HUDEP-2 (cell line): ENCODE data around the gene CD248.

ENCODE experiments used
- DNase-seq, 76 experiments: peaks; one replicate each; lab custom pipeline; 2025; ENCODE audit not compliant: unreplicated experiment in 76 of 76; lab: John Stamatoyannopoulos, UW

Gene CD248

DNA sequence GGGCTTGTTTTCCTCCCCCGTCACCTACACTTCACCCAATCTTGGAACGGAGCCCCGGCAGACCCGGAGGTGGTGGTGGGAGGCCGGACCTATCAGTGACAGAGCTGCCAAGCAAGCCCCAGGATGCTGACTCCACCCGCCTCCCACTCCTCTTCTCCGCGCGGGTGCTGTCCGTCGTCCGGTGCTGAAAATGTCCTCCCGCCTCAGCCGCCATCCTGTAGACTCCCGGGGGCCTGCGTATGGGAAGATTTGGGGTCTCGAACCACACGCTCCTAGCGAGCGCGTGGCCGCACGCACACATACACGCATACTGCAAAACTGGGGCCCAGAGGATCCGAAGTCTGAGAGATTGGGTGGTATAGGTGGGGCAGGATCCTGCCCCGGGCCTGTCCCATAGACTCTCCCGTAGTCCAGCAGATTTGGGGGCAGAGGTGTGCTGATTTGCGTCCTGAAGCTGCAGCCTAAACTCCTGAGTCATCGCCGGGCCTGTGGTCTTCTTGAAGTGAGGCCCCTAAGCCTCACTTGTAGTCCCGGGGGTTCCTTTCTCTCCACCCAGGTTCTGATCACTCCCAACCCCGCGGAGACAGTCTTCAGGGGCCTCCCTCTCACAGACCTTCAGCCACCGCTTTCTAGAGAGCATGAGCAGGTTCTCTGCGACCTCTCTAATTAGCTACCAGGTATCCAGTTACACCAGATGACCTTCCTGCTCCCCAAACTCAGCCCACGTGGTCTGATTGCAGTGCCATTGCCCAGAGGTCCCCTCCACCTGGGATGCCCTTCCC is 27.1 kb downstream of the CD248 start:
- DNase-seq: peak in 59 of 76 experiments; percentile 33 to 86 (median 66)

DNA sequence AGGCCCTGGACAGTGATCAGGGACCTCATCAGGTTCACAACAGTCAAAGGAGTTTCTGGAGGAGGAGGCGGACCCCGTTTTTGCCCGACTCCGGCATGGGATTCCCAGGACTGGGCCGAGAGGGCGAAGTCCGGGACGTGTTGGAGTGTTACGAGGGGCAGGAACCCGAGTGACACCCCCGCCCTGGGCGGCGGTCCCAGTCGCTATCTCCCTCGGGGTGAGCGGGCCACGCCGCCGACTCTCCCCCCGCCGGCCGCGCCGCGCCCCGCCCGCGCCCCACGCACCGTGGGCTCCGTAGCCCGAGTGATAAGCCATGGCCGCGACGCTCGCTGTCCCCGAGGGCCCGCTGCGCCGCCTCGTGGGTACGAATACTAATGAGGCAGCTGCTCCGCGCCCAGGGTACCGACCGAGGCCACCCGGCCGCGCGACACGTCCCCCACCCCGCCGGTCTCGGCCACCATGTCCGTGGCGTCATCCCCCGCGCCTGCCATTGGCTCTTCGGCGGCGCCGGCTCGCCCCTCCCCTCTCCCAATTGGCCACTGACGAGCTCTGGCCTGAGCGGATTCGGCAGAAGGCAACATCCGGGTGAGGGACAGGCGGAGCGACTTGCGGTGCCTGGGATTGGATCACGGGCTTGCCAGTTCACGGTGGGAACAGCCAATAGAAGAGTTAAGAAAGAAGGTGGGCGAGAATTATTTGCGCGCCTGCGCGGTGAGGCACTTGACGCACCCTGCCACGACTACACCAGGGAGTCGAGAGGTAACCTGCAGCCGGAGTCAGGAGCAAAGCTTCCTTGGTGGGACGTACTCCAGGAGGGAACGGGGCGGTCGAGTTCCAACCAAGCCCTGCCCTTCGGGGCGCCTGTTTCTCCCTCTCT is 27.9 kb downstream of the CD248 start, which contains the start of gene YIF1A:
YIF1A (minus strand) TSS at position 473 of the 877 bp plus-strand sequence; CDS start at position 315, 158 bp downstream.
- DNase-seq: peak in 75 of 76 experiments; percentile 81 to 100 (median 98)

DNA sequence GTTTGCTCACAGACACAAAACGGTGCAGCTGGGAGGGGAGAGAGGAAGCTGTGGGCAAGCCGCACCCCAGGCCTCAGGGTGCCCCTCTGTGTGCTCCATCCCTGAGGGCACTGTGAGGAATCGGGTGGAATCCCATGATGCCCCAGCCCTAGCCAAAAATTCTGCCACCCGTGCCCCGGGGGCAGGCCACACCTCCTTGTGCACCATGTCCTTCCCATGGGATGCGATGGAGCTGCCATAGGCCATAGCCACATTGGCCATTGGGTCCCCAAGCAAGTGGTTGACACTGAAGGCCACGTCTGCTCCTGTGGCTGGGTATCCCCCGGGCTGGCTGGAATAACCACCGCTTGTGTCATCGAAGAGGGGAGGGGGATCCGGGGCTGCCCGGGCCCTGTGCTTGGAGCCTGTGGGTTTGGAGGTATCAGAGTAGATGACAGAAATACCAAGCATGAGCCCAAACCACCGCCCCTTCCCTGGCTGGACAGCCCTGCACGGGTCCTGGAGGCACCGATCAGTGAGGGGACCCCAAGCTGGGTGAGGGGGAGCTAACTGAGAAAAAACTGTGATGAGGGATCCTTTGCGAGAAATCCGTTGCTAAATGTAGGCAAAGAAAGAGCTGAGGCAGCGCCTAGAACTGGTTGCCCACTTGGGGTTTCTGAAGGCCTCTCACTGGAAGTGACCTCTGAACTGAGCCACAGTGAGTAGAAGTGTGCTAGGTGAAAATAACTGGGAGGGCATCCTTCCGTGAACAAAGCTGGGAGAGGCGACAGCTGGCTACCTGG is 28.8 kb downstream of the CD248 start:
- DNase-seq: peak in 1 of 76 experiments; percentile 27

DNA sequence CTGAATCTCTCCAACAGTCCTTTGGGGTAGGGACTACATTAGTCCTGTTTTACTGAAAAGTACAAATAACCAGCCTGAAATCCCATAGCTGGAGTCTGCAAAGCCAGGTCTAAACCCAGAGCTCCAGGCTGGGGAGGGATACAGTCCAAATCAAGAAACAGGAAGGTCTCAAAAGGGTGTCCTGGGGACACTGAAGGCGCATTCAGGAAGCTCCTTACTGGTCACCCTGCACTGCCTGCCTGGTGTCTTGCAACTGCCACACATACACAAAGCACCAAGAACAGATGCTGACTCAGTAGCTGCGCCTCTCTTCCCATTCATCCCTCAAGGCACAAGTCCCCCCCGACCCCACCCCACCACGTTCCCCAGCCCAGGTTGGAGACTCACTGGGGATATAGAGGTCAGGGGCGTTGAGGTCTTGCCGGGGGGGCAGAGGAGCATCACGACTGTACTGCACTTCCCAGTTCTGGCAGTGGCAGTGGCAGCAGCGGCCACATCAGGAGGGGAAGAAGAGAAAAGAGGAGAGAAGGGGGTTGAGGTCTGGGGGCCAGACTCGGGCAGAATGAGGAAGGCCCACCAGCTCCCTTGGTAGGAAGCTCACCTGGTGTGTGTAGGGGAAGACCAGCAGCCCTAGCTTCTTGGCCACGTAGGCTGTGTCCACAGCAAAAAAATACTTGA is 29.5 kb downstream of the CD248 start:
- no peak for DNase-seq

DNA sequence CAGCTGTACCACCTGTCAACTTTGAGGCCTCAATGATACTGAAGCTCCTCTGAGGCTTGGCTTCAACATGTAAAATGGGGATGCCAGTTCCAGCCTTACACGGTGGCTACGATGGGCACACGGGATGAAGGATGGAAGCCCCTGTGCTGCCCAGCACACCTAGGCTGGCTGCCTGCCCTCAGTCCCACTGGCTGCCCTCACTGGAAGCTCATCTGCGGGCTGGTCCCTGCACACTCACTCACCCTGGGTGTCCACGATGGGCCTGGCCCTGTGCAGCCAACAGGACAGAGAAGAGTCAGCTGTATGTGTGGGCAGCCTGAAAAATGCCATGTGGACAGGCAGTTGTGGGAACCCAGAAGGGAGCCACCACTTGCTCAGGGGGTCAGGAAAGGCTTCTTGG is 30.1 kb downstream of the CD248 start:
- no peak for DNase-seq

DNA sequence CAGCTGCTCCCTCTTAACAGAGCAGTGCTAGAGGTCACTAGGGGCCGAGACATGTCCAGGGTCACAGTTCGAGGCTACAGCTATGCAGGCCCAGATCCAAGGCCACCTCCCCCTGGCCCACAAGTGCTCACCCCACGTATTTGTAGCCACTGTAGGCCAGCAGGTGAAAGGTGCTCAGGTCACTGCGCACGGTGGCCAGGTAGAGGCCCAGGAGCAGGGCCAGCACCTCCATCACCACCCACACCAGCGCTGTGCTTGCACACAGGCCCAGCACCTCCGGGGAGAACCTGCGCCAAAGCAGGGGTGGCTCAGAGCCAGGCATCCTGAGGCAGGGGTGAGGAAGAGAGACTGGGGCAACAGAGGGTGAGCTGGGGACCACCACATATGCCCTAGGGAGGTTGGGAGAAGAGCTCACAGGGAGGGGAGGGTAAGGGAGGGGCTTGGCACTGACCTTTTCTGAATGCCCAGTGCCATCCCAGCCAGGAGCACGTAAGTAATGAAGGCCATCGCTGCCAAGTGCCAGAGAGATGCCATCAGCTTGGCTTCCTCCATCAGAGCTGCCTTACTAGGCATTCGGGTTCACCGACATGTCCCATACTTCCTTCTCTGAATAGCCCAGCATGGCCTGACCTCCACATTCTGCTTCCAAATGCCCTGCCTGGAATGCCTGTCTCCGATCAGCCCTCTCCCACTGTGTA is 31.4 kb downstream of the CD248 start:
- no peak for DNase-seq

DNA sequence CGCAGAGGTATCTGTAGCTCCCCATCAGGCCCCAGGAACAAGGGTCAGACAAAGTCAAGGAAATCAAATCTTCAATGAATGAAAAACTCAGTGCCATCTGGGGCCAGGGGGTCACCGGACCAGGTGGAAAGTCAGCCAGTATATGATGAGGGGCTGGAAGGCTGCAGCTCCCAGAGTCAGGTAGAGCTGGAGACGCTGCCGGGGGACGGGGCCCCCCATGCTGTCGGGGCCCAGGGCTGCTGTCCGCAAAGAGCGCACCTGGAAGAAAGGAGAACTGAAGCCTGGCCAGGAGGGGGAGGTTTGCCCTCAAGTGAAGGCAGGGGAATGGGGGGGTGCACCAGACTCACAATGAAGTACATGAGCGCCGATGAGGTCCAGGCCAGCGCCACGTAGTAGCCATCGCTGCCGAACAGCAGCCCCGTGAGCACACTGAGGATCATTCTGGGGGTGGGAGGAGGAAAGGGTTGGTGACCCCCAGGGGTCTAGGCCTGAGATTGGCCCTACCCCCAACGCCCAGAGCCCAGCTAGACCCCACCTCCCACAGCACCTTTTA is 32.2 kb downstream of the CD248 start:
- no peak for DNase-seq

DNA sequence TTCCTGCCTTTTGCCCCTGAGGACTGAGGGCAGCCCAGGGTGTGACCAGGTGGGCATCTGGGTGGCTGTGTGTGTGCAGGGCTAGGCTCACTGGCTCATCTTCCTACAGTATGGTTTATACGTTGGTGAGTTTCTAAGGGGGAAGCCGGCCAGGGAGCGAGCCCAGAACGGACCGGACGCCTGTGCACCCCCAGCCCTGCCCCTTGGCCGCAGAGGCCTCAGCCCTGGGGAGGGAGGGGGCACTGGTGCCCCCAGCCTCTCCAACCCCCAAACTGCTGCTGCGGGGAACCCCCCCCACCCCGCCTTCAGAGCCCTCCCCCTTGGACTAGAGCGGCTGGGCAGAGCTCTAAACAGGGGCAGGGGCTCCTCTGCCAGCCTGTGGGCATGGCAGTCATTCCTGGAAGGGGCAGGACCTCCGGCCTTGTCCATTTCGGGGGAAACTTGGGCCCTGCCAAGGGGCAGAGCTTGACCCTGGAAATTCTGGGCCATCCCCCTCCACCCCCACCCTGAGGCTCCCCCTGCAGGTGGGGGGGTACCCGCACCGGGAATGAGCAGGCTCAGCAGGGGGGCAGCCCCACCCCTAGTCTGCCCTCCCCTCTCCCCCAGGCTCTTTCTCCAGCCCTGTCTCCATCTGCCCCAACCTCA is 33.3 kb downstream of the CD248 start:
- DNase-seq: no peak

DNA sequence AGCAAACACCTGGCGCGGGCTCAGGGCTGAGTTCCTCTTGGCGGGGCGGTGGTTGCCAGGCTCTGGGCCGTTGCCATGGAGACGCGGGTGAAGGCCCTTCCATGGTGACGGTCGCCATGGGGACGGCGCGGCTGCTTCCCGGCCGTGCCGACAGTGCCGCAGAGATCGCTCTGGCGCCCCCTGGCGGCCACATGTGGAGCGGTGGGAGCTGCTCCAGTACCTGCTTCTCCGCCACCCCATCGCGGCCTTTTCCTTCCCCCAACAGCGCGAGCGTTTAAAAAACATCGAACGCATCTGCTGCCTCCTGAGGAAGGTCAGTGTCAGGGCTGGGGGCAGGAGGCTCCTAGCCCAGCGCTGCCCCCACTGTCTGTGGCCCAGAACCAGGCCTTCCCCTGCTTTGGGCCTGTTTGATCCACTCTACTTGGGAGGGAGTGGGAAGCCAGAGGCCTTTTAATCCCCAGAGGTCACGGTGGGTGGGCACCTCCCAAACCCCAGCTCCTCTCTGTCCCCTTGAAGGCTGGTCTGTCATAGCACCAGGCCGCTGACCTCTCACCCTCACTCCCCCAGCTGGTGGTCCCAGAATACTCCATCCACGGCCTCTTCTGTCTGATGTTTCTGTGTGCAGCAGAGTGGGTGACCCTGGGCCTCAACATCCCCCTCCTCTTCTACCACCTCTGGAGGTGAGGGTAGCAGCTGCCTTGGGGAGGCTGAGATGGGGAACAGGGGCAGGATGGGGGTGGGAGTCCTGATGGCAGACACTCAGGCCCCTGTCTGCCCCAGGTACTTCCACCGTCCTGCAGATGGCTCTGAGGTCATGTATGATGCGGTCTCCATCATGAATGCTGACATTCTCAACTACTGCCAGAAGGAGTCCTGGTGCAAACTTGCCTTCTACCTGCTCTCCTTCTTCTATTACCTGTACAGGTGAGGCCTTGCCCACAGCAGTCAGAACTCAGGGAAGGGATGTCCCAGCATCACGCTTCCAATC is 34.1 kb downstream of the CD248 start:
- peak in 75 of 76 experiments; percentile 36 to 98 (median 94) for DNase-seq

DNA sequence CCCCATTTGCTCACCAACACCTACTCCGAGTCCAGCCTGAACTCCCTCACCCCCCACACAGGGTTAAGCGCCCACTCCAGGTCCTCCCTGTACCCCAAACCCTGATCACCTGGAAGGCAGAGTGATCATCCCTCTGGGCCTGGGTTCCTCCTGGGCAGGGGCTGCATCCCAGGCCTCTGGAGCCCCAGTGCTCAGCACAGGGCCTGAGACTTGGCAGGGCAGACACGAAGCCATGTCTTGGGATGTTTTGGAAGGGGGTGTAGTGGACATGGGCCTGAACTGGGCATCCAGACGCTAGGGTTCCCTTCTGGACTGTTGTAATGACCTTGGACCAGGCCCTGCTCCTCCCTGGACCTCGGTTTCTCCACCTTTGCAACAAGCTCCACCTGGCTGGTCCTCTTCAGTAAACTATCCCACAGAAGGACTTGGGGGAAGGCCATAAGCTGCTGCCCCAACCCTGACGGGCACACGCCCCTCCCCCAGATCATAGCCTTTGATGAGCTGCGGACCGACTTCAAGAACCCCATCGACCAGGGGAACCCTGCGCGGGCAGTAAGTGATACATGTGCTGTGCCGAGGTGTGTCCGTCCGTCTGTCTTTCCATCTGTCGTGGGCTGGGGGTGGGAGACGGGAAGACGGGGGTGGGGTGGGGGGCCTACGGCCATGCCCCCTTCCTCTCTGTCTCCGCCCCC is 34.9 kb downstream of the CD248 start:
- no peak for DNase-seq

DNA sequence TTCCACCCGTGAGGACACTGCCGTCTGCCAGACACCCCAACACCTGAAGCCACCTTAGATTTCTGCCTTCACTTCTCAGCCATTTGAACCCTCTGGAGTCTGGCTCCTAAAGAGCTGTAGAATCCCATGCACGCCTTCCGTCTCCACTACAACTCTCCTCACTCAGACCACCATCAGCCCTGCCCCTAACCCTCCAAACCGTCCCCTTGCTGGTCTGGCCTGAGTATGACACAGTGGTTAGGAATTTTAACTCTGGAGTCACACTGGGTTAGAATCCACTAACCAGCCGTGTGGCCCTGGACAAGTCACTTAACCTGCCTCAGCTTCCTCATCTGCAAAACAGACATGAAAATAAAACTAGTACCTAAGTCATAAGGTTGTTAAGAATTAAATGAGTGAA is 35.8 kb downstream of the CD248 start:
- DNase-seq: no peak

DNA sequence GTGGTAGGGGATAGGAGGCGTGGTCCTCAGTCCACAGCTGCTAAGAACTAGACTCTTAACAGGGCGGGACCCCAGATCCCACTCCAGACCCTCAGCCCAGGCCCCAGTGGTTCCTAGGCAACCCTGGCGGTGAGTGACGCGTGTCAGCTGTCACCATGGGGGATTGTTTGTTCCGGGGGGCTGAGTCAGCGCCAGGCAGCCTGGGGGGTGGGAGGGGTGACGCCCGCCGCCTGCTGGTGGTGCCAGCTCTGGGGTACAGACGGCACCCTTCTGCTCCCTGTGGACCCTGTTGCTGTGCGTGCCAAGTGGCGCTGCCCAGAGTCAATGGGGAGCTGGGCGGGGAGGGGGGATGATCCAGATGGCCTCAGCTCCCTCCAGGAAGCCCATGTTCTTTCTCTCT is 36.4 kb downstream of the CD248 start:
- no peak for DNase-seq

DNA sequence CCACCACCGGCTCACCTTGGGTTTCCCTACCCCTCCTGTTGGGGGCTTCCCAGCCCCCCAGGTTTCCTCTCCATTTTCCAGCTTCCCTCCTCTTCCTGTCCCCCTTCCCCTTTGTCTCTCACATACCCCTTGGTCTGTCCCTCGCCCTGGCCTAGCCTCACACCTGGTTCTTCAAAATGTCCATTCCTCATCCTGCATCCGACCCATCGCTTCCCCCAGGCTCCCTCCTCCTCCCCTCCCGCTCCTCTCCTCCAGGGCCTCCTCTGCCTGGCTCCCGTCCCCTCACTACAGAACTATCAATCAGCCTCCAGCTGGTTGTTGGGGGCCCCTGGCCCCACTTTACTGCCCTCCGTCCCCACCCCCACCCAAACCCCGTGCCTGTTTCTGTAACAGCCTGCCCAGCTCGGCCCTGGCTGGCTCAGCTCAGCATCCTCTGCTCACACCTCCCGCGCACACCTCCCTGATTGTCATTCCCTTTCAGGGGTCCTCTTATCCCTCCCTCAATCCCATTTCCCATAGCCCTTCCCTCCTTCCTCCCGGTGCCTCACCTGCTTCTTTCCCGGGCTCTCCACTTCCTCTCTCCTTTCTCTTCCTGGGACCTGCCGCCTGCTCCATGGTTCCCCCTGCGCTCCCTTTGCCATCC is 37.6 kb downstream of the CD248 start:
- DNase-seq: no peak

DNA sequence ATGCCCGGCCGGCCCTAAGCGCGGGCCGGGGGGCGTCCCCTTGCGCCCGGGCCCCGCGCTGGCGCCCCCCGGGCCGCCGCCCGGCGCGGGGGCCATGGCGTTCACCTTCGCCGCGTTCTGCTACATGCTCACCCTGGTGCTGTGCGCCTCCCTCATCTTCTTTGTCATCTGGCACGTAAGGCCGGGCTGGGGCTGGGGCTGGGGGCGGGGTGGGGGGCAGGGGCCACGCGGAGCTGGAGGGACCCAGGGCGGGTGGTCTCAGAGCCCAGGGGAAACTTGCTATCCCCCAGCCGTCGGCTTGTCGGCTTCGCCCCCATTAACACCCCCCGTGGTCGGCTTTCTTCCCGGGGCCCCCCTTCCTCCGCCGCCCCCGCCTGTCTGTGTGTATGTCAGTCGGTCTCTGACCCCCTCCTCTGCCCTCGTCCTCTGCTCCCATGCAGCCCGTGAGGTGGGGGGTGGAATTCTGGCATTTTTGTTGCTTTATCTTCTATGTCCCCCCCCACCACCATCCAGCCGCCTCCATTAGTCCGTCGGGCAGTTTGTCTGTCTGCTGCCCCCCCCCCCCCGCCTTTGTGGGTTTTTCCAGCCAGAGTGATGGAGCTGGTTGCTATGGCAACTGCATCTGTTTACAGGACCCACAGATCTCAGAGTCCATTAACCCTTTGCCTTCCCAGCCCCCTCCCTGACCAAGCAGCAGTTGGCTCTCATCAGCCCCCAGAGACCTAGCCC is 38.3 kb downstream of the CD248 start:
- peak in 1 of 76 experiments; percentile 10 for DNase-seq

DNA sequence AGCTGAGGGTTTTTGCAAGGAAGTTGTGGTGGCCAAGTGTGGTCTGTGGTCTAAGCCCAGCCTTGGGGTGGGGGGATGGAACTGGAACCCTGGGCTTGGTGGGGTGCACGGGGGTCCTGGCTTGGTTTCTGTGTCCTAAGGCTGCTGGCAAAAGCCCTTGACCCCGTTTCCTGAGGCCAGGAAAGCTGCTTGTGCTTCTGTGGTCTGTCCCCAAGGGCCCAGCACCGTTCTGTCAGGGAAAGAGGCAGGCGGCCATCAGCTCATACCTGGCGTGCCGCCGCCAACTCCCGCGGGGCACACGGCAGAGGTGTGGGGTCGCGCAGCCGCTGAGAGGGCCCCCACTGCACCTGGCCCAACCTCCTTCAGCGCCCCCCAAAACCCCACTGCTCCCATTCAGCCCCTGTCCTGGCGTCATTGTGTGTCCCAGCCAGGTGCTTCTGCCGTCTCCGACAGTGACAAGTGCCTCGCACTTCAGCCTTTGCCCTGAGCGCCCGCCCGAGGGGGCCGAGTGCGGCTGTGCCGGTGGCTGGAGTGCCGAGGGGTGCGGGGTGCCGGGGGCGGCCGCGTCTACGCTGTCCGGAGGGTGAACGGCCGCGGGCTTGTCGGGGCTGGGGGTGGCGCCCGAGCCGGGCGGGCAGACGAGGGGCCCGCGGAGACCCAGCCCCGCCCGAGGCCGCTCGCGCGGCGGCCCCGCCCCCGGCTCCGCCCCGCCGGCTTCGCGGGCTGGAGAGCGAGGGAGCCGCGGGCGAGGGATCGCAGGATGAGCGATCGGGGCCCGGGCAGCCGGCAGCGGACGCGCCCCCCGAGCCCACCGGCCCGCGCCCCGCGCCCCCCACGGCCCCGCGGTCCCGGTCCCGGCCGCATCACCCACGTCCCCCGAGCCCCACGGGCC is 39.1 kb downstream of the CD248 start, which contains the start of gene CNIH2:
CNIH2 (plus strand) TSS at position 705 of the 892 bp plus-strand sequence. CDS start 282 bp downstream, outside the sequence.
- peak in 2 of 76 experiments; percentile 5 to 6 for DNase-seq
